GM12873 (cell line): ENCODE measurements around the gene NABP1.

Experiments
- TF ChIP-seq, protein P1 (sequence below): IDR thresholded peaks from 2 replicates; pipeline ENCODE4 v1.5.1; 2012; ENCODE audit warnings: low read depth, mild to moderate bottlenecking, moderate library complexity, low read length, control low read depth; ENCODE audit not compliant: insufficient read depth; ENCODE audit errors: missing control alignments

Gene NABP1

DNA sequence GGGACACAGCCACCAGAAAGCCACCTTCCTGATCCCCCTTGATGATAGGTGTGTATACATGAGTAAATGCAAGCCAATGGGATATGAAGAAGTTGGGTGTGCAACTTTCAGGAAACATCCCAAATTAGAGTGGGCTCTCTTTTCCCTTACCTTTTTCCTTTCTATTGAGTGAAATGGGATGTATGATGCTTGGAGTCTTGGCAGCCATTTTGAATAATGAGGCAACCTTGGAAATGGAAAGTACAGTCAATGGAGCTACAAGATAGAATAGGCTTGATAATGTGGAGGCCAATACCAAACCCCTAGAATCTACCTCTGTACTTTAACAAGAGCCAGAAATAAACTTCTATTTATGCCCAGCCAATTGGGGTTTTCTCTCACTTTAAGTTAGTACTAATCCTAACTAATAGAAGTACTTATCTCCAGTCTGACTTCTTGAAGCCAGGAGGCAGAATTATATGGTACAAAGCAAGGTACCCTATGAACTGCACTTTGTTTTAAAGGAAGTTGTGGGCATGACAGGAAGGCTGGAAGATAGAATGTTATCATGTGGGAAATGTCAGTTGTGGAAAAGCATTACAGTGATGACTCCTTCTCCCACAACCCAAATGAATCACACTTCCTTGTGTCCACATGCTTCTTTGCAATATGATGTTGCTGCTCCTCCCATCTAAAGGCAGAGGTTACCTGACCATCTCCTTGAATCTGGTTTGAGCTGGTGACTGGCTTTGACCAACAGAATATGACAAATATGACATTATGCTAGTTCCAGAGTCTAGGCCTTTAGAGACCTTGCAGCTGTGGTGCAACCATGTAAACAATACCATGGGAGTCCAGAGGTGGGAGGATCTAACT, 12.9 kb upstream of the NABP1 start:
- TF ChIP-seq, protein P1, sequence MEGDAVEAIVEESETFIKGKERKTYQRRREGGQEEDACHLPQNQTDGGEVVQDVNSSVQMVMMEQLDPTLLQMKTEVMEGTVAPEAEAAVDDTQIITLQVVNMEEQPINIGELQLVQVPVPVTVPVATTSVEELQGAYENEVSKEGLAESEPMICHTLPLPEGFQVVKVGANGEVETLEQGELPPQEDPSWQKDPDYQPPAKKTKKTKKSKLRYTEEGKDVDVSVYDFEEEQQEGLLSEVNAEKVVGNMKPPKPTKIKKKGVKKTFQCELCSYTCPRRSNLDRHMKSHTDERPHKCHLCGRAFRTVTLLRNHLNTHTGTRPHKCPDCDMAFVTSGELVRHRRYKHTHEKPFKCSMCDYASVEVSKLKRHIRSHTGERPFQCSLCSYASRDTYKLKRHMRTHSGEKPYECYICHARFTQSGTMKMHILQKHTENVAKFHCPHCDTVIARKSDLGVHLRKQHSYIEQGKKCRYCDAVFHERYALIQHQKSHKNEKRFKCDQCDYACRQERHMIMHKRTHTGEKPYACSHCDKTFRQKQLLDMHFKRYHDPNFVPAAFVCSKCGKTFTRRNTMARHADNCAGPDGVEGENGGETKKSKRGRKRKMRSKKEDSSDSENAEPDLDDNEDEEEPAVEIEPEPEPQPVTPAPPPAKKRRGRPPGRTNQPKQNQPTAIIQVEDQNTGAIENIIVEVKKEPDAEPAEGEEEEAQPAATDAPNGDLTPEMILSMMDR = no peak

DNA sequence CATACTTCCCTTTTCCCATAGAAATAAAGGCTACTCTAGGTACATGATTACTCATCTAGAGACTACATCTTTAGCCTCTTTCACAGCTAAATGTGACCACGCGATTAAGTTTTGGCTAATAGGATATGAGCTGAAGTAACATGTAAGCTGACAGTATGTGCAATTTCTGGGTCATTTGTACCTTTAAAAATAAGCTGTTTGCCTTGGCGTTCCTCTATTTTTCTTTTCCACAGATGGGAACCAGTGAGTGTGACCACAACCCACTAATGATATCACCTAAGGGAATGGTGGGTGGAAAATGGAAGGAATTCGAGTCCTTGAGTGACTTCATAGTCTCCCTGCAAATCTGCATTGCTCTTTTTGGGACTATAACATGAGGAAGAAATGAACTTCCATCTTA, 11.7 kb upstream of the NABP1 start:
- TF ChIP-seq, protein P1 = no peak

DNA sequence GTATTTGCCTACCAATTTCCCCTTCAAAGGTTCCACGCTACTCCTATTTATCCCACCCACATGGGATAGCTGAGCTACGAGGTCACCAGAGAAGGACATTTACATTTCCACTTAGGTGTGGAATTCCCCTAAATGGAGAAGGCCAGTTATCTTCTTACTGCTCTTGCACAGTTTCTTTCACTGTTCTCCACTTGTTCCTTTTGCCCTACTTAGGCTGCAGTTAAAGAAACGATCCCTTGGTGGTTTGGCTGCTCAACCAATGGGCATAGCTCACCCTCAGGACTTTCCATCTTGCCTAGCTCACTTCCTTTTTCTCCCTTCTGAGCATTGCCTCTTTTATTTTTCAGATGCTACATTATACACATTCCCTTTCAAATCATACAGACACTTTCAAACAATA, 11.2 kb upstream of the NABP1 start:
- TF ChIP-seq, protein P1 = no peak

DNA sequence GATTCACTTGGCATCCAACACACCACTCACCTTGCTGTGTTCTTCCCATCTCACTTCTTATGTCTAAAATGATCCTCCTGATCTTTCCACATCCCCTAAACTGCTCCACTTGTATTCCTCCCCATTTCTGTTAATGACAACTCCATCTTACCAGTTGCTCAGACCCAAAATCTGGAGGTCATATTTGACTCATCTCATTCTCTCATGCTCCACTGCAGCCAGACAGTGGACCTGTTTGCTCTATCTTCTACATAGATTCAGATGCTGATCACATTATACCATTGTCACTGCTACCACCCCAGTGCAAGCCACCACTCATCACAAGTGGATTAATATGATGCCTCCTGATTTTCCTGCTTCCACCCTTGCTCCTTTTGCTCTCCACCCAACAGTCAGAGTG, 7.9 kb upstream of the NABP1 start:
- TF ChIP-seq, protein P1 = no peak

DNA sequence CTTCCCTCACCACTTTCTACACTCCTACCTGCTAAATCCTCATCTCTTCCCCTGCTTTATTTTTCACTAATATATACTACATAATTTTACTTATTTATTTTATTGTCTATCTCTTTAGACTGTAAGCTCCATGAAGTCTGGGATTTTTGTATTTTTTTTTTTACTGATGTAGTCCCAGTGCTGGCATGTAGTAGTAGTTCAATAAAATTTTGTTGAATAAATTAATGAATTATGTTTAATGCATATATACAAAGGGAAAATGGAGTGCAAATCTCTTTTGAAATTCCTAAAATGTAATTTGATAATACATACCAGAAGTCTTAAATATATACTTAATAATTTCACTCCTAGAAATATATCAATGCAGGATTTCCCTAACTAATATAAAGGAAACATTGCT, 7.1 kb upstream of the NABP1 start:
- TF ChIP-seq, protein P1 = no peak

DNA sequence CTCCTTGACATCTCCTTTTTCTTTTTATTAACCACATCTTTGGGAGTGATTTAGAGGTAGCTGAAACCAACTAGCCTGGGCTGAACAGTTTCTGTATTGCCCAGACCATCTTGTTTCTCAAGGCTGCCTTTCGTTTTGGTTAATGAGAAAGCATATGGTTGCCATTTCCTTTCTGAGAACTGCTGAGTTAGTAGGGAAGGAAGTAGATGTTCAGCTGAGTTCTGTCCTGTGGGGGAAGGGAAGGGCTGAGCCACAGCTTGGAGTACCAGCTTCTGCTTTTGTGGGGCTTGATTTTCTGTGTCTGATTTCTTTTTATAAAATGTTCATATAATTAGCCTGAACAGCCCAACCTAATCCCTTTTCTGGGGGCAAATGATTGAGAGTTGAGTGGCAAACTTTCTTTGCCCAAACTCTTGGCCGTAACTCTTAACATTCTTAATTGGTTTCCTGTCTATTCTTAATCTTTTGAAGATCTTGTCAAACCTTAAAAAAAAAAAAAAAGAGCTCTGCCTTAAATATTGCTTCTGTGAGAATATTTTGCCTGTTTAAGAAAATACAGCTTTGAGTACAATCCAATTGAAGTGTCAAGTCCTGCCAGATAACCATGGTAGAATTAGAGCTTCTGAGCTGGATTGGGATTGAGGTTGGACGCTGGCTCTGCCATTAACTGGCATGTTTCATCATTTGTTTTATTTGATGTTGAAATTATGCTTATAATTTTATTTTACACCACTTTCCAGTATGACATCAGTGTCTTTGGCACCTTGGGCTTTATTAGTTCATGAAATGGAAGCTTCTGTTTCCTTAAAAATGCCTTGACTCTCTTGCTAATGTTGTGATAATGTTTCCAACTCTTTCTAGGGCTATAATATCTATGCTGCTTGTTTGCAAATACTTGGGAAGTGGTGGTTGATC, 1.9 kb upstream of the NABP1 start:
- TF ChIP-seq, protein P1 = no peak
